GM10248 (cell line): Measurements from ENCODE around the gene SSBP3.
"Not testable (repeated sequence)": the region's sequence is repeated elsewhere in the genome, so short reads cannot be mapped to it uniquely, and the experiment has no call there.

ENCODE experiments used
- CTCF ChIA-PET: fragments of 300-600 bp; sonication (Branson Sonifier 250); formaldehyde crosslinking; extraction: SDS; loops from one replicate; lab custom pipeline; 2021; ENCODE audit warnings: antibody characterized with exemption; lab: Yijun Ruan, JAX
- POLR2A ChIA-PET: fragments of 350-650 bp; sonication (Branson Sonifier 250); formaldehyde crosslinking; extraction: SDS; loops from one replicate; lab custom pipeline; 2020; ENCODE audit warnings: antibody characterized with exemption; lab: Yijun Ruan, JAX
- DNase-seq: peaks from one replicate; pipeline ENCODE4 v3.0.0; 2012; ENCODE audit errors: extremely low spot score
- TF ChIP-seq, protein P1 (sequence below): IDR thresholded peaks from 2 replicates; pipeline ENCODE4 v1.5.1; 2012; ENCODE audit warnings: mild to moderate bottlenecking, low read depth; ENCODE audit errors: extremely low read depth, missing control alignments, control extremely low read depth

Gene SSBP3

DNA sequence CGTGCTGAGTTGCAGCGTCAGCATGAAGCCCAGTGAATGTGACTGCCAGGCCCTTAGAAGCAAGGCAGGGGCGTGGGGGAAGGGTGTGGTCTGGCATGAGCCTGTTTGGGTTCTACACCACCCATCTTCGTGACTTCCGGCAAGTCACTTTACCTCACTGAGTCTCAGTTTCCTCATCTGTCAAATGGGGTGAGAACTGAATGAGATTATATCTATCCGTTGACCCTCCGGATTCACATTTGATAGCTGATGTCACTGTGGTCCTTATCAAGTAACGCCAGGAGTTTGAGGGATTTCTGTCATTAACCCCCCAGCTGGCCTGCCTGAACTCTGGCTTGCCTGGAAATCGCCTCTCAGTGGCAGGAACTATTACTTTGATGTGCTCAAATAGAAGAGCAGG lies 190.7 kb downstream of the SSBP3 start:
- TF ChIP-seq, protein P1, sequence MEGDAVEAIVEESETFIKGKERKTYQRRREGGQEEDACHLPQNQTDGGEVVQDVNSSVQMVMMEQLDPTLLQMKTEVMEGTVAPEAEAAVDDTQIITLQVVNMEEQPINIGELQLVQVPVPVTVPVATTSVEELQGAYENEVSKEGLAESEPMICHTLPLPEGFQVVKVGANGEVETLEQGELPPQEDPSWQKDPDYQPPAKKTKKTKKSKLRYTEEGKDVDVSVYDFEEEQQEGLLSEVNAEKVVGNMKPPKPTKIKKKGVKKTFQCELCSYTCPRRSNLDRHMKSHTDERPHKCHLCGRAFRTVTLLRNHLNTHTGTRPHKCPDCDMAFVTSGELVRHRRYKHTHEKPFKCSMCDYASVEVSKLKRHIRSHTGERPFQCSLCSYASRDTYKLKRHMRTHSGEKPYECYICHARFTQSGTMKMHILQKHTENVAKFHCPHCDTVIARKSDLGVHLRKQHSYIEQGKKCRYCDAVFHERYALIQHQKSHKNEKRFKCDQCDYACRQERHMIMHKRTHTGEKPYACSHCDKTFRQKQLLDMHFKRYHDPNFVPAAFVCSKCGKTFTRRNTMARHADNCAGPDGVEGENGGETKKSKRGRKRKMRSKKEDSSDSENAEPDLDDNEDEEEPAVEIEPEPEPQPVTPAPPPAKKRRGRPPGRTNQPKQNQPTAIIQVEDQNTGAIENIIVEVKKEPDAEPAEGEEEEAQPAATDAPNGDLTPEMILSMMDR, result no peak
- DNase-seq, result no peak
- ChIA-PET POLR2A (no interaction called here), CTCF (no interaction called here)

DNA sequence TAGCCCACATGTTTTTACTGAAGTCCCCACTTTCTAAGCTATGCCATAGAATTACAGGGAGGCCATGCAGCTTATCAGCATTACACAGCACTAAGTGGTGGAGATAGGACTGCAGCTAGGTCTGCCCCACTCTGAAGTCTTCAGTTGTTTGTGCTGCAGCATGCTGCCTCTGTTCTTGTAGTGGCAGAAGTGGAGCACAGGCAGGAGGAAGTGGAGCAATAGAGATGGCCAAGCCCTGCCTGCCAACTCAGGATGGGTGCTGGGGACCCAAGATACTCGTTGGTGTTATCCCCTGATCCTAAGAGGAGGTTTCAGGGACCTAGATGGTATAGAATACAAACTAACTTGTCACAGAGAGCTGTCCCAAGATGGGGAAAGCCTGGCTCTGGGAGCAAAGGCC lies 193.3 kb downstream of the SSBP3 start:
- CTCF ChIA-PET, result no interaction called here
- POLR2A ChIA-PET, result no interaction called here
- no peak for DNase-seq

DNA sequence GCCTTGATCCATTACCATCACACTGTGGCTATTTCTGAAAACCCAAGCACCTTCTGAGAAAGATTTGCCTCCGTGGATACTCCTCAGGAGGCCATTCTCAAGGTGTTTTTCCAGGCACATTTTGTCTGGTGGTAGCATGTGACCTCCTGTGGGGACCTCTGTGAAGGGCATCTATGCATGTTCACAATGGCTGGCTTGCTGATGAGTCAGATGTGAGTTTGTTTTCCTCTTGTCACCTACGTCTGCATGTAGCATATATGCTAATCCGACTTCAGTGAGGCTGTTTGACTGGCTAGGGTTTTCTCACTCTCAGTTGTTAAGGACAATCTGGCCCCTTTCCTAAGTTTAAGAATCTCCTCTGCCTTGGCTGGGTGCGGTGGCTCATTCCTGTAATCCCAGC lies 198.3 kb downstream of the SSBP3 start:
- POLR2A ChIA-PET, CTCF ChIA-PET: not testable (repeated sequence)

More for the DNA sequence above, 193.3 kb downstream of the SSBP3 start:
- TF ChIP-seq, protein P1, result no peak

DNA sequence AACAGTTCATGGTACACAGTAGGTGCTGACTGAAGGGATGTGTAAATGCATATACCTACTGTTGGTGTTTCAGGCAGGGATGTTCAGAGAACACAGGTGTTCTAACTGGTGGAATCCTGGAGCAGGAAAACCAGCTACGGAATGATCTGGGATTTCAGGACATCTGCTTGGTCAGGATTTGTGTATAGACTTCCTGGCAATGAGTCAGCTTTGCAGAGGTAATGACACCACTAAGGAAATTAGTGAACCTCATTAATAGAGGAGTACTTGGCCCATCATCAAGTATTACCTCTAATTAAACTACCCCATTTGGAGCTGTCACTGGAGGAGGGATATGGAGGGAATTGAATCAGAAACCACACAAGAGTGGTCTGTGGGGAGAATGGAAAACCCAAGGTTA lies 198.9 kb downstream of the SSBP3 start:
- CTCF ChIA-PET, result no interaction called here

More for the DNA sequence above, 198.3 kb downstream of the SSBP3 start:
- DNase-seq, result not testable (repeated sequence)

DNA sequence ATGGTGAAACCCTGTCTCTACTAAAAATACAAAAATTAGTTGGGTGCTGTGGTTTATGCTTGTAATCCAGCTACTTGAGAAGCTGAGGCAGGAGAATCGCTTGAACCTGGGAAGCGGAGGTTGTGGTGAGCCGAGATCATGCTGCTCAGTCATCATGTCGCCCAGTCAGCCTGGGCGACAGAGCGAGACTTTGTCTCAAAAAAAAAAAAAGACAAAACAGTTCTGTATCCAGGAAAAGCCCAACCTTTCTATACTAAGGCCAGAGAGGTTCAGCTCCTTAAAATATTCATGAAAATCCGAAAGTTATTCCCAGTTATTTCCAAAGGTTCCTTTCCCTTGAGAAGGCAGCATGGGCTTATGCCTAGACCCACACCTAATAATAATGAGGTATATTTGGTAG lies 202.0 kb downstream of the SSBP3 start:
- DNase-seq, result no peak
- TF ChIP-seq, protein P1, result no peak
- ChIA-PET CTCF (interaction anchor here (1.0 to 1.1 kb wide), 2 partner anchors 23 to 245 kb away, joined by 3 read pairs; no protein-coding TSS in a partner anchor), POLR2A (no interaction called here)

More for the DNA sequence above, 198.9 kb downstream of the SSBP3 start:
- TF ChIP-seq, protein P1, result no peak
- DNase-seq, result no peak
- POLR2A ChIA-PET, result no interaction called here

DNA sequence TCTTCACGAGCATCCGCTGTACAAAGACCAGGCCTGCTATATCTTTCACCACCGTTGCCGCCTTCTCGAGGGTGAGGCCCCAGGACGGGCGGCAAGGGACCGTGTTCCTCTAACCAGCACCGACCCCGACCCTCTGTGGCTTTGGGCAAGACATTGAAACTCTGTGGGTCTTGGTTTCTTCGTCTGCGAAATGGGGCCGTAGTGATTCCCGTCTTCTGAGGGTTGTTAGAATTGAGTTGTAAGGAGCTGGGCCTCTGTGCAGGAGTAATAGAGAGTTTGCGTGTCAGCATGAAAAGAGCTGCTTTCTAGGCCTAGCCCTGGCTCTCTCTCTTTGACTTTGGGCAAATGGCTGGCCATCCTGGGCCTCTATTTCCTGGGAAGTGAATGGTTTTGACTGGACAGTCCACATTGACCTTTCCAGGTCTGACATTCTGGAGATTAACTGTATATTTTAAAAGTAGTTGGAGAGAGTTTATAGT lies 205.6 kb downstream of the SSBP3 start:
- ChIA-PET CTCF (interaction anchor here (1.4 to 2.5 kb wide), 2 partner anchors 289 to 516 kb away, joined by 3 to 6 read pairs; no protein-coding TSS in a partner anchor), POLR2A (interaction anchor here (1.1 kb wide), 1 partner anchor 255 kb away, joined by 4 read pairs; the partner anchor contains the start of gene IFT25)
- DNase-seq, result no peak
- TF ChIP-seq, protein P1, result no peak

DNA sequence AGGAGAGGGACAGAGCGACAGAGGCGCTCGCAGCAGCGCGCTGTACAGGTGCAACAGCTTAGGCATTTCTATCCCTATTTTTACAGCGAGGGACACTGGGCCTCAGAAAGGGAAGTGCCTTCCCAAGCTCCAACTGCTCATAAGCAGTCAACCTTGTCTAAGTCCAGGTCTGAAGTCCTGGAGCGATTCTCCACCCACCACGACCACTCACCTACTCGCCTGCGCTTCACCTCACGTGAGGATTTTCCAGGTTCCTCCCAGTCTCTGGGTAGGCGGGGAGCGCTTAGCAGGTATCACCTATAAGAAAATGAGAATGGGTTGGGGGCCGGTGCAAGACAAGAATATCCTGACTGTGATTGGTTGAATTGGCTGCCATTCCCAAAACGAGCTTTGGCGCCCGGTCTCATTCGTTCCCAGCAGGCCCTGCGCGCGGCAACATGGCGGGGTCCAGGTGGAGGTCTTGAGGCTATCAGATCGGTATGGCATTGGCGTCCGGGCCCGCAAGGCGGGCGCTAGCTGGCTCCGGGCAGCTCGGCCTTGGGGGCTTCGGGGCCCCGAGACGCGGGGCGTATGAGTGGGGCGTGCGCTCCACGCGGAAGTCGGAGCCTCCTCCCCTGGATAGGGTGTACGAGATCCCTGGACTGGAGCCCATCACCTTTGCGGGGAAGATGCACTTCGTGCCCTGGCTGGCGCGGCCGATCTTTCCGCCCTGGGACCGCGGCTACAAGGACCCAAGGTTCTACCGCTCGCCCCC lies 206.3 kb downstream of the SSBP3 start, which contains the start of the genes CYB5RL and MRPL37:
TSS of gene CYB5RL (minus strand) at position 266 of the 754 bp plus-strand sequence. CDS start 4,414 bp downstream, outside the sequence.
TSS of gene MRPL37 (plus strand) at position 403 of the 754 bp plus-strand sequence. CDS start at position 480, 77 bp downstream.
- ChIA-PET CTCF (interaction anchor here (0.8 to 2.5 kb wide), 5 partner anchors 10 to 517 kb away, joined by 3 to 9 read pairs (median 6); no protein-coding TSS in a partner anchor), POLR2A (interaction anchor here (1.1 kb wide), 1 partner anchor 255 kb away, joined by 4 read pairs; the partner anchor contains the start of gene IFT25)
- TF ChIP-seq, protein P1, result no peak
- DNase-seq, result peak; percentile 98
